Umbilical cord (tissue), 2 donors: ENCODE results near the gene KLF14. TPM values are rescaled to one million over a fixed set of nuclear protein-coding genes. Genes with fewer than 3 reads are reported as not detected.
"Not testable (repeated sequence)": the region's sequence is repeated elsewhere in the genome, so short reads cannot be mapped to it uniquely, and the experiment has no call there.

Experiments
- DNase-seq: peaks from one replicate; pipeline ENCODE4 v3.0.0-alpha.2; 2015; ENCODE audit warnings: low spot score
- total RNA-seq: library from RNA; depleted of rRNA; stranded (reverse); fragments of >200 nt; gene quantifications from one replicate; pipeline ENCODE4 v1.2.3, GENCODE V29; 2014; ENCODE audit warnings: low replicate concordance; ENCODE audit not compliant: insufficient read depth

Gene KLF14
- total RNA-seq, result 0.48 TPM

- no peak for DNase-seq
These were observed at the start of gene KLF14 for GRCh38 chr7:130733931-130734814. Gene KLF14 (minus strand): TSS chr7:130734207. CDS start chr7:130734033, 174 bp downstream.

GRCh38 chr7:130781346-130781745, 47.3 kb upstream of the KLF14 start:
- DNase-seq, result no peak

GRCh38 chr7:130777426-130777825, 43.4 kb upstream of the KLF14 start:
- DNase-seq, result no peak

- not testable (repeated sequence) for DNase-seq
These were observed 38.4 kb upstream of the KLF14 start for GRCh38 chr7:130772456-130772855.

- no peak for DNase-seq
These were observed 34.8 kb upstream of the KLF14 start for GRCh38 chr7:130768854-130769253.

GRCh38 chr7:130764569-130764968, 30.6 kb upstream of the KLF14 start:
- DNase-seq, result not testable (repeated sequence)

- DNase-seq, result peak; percentile 75
These were observed 24.5 kb upstream of the KLF14 start for GRCh38 chr7:130758429-130759056.

GRCh38 chr7:130756316-130756715, 22.3 kb upstream of the KLF14 start:
- DNase-seq, result no peak

- no peak for DNase-seq
These were observed 18.4 kb upstream of the KLF14 start for GRCh38 chr7:130752424-130752823.

GRCh38 chr7:130750755-130751154, 16.7 kb upstream of the KLF14 start:
- no peak for DNase-seq

GRCh38 chr7:130748531-130749389, 14.8 kb upstream of the KLF14 start:
- DNase-seq, result no peak

- DNase-seq, result no peak
These were observed 7.5 kb upstream of the KLF14 start for GRCh38 chr7:130741331-130741995.

GRCh38 chr7:130740606-130741005, 6.6 kb upstream of the KLF14 start:
- no peak for DNase-seq

- DNase-seq, result no peak
These were observed 2.4 kb upstream of the KLF14 start for GRCh38 chr7:130736298-130736900.

- peak; percentile 42 for DNase-seq
These were observed 1.1 kb upstream of the KLF14 start for GRCh38 chr7:130734815-130735716.

- no peak for DNase-seq
These were observed 752 bp downstream of the KLF14 start for GRCh38 chr7:130732980-130733930.

GRCh38 chr7:130723784-130724183, 10.2 kb downstream of the KLF14 start:
- DNase-seq, result no peak

- DNase-seq, result peak; percentile 85
These were observed 12.3 kb downstream of the KLF14 start for GRCh38 chr7:130721486-130722277.
